ENCODE data around the gene MDH2. TPM values are rescaled to one million over a fixed set of nuclear protein-coding genes. Genes with fewer than 3 reads are reported as not detected.

The MDH2 gene
- total and polyA plus RNA-seq, 2 experiments from 2014 or later = 150 to 180 TPM

- TF ChIP-seq ZNF462 (CRISPR knock-in tag; IDR thresholded peaks at IDR 0.05) = no peak
- TF ChIP-seq REST (IDR thresholded peaks at IDR 0.05; ENCODE audit: unreplicated experiment) = no peak
- TF ChIP-seq POLR2AphosphoS5 (IDR thresholded peaks at IDR 0.05; ENCODE audit: low read depth) = no peak
- TF ChIP-seq ETS1 (IDR thresholded peaks at IDR 0.05) = no peak
Measured at GRCh38 chr7:76074306-76074971, 26.5 kb downstream of the MDH2 start (continued).
